Stimulated activated naive CD4-positive, alpha-beta T cell treated with Interleukin-2 at 50 U/mL for 16 hours (primary cell): Measurements from ENCODE around the gene PLXNB1.

Source experiments
- DNase-seq: peaks from one replicate; lab custom pipeline; 2025; lab: John Stamatoyannopoulos, UW

The PLXNB1 gene

DNA sequence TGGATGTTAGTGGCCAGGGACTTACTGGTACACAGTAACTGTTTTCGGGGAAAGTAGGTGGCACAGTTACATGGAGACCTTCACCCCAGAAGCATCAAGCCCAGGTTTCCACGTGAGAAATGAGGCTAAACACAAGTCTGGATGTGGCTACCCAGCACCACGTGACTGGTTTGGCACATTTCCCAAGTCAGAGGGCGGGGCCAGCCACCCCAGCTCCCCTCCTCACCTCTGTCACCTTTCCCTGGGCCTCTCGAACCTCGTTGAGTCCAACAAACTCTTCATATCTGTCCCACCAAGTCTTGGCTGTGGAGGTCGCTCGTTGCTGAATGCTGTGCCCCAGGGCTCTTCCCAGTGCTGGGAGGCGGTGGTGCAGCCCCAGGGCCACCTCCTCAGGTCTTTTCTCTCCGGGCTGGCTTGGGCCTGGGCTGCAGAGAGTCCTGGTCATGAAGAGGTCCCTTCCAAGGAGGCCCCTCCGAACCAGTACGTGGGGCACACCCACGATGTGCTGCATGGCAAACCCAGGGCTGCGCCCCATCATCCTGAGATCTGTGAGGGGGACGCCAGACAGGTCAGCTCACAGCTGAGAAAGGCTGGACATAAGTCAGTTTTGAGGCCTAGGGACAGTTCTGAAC lies 4.8 kb upstream of the PLXNB1 start:
- DNase-seq = no peak

GRCh38 chr3:48433472-48434118 lies 3.7 kb upstream of the PLXNB1 start:
- no peak for DNase-seq

DNA sequence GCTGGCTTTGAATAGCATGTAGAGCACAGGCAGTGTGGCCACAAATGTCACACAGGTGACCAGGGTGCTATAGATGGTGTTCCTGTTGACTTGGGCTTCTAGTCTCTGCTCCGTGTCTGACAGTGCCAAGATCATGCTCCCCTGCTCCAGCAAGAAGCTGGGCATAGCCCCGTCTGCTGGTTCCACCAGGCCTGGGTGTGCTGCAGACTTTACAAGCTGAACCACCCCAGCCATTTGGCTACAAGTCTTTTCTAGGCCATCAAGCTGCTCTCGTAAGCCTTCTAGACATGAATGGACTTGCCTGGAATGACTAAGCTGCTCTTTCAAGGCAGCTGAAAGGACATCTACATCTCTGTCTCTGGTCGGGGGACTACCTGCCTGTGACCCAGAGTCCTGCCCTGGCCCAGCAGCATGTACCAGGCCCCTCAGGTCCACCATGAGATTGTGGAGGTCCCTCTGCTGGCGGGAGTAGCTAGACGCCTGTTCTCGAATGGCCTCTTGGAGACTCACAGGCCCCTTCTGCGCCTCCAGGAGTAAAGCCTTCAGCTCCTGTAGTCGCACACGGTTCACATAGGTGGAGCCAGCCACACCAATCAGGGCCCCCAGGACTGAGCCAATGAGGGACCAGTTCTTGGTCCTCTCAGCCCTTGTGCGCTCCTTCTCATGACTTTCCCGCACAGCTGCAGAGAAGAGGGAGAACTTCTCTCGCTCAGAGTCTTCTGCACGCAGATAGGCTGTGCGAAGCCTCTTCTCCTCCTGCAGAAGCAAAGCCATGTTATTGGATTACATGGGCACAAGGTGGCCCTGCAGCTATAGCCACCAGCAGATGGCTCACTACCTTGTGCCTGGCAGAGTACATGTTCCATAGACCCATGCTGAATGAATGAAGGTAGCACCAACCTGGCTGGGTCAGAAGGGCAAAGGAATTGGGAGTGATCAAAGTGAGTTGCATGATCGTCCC lies 2.8 kb upstream of the PLXNB1 start:
- DNase-seq = no peak

GRCh38 chr3:48431224-48432029 lies 1.5 kb upstream of the PLXNB1 start:
- DNase-seq = no peak

DNA sequence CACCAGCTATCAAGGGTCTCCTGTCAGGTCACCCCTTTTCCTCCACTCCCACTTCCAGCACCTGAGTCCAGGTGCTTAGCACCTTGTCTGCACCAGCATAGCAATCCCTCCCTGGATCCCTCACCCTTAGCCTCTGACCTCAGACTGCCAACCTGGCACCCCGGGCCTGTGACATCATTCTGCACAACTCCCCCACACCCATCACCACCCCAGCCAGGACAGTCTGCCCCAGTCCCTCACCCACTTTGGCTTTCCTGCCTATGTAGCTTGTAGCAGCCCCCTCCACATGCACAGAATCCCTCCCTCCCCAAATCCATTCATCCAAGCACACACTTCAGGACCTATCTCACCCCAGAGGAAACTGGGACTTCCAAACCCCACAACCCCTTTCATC lies 819 bp upstream of the PLXNB1 start:
- no peak for DNase-seq

GRCh38 chr3:48429317-48429959 lies 448 bp downstream of the PLXNB1 start:
- DNase-seq = peak; percentile 50

DNA sequence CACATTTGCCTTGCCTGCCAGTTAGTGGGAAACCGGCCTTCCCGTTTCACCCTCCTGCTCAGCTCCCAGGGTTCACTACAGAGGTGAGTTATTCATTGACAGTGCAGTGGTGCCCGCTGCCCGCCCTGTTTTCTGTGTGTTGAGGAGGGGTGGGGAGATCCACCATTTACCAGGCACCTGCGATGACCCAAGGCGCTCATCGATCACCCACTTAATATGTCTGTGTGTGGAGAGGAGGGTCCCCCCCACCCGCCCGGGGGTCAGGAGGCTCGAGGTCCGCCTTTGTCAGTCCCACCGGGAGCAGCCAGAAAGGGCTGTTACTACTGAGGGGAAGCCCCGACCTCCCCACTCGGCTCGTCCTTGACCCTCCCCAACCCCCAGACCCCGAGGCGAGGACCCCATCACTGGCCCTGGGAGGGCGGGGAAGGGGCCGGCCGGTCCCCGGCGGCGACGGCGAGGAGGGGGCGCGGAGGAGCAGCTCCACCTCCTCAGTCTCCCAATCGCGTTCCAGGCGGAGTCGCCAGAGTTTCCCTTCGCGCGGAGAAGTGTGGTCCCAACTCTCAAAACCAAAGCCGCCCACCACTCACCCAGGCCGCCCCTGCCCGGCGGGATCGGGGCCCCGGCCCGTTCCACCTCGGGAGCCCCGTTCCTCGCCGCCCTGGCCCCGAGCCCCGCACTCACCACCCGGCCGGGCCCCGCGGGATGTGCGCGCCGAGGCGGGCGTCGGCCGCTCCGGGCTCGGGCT lies 1.1 kb downstream of the PLXNB1 start:
- no peak for DNase-seq

DNA sequence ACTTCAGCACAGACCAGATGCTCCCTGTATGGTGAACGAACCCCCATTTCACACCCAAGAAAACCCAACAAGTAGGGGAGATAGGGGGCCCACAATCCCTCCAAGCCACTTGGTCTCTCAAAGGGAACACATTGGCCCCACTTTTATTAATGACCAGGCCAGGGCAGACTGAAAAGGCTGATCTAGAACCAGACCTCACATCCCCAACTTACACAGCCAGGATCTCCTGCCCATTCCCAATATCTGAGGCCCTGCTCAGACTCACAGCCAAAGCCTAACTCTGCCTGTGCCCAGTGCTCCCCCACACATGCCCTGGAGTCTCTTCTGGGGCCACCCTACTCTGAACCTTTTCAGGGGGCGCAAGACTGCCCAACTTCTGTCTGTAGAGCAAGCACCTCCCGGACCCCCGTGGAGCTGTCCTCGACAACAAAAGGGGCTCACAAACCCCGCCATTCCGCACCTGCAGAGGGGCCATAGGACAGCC lies 1.8 kb downstream of the PLXNB1 start:
- no peak for DNase-seq

DNA sequence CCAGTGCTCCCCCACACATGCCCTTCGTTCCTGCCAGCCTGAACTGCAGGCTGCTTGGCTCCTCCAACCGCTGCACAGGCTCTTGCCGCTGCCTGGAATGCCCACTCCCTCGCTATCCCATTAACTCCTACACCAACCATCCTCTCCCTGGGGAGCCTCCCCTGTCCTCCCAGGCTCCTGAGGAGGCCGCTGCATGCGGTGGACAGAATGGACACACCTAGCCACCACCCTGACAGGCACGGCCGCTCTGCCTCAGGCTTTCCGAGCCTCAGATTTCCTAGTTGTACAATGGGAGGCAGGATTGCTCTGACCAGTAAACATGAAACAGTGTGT lies 2.3 kb downstream of the PLXNB1 start:
- DNase-seq = no peak

- DNase-seq = no peak
Measured at GRCh38 chr3:48426944-48427629, 2.8 kb downstream of the PLXNB1 start.

DNA sequence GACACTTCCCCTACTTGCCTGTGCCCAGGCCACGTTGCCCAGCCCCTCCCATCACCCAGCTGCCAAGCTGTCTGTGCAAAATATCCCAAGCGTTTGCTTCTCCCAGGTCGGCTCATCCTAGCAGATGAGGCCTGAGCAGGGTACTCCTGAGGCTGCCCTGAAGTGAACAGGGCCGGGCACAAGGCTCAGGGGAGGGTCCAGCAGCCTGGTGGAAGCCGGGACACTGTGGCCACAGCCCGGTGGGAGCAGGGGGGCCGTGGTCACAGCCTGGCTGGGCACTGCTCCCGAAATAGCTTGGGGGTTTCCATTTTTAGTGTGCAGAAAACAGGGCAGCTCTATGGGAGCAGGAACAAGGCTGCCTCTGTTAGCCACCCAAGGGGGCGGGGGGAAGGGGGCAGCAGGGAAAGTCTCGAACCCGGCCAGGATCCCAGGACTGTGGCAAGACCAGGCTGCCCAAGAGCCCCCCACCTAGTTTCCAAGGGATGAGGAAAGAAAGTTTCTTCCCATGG lies 3.4 kb downstream of the PLXNB1 start:
- DNase-seq = no peak

DNA sequence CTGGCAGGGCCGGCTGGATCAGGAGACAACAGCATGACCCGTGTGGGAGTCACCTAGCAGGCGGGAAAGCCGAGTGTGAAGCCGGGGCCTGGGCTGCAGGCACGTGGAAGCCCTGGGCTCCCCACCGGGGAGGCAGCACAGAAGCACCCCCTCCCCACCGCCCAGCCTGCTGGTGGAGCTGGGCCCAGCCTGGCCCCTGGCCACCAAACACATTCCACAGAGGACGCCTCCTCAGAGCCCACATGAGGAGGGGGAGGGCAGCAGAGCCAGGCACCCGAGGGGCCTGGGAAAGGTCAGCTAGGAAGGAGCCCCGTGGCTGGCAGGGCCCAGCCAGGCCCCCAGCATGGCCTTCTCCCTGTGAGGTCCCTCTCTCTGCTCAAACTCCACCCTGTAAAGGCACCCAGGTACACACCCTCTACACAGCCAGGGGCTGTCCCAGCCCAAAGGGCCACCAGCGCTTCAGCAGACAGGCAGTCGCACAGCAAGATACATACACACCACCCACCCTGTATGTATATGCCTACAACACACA lies 4.5 kb downstream of the PLXNB1 start:
- DNase-seq = no peak

DNA sequence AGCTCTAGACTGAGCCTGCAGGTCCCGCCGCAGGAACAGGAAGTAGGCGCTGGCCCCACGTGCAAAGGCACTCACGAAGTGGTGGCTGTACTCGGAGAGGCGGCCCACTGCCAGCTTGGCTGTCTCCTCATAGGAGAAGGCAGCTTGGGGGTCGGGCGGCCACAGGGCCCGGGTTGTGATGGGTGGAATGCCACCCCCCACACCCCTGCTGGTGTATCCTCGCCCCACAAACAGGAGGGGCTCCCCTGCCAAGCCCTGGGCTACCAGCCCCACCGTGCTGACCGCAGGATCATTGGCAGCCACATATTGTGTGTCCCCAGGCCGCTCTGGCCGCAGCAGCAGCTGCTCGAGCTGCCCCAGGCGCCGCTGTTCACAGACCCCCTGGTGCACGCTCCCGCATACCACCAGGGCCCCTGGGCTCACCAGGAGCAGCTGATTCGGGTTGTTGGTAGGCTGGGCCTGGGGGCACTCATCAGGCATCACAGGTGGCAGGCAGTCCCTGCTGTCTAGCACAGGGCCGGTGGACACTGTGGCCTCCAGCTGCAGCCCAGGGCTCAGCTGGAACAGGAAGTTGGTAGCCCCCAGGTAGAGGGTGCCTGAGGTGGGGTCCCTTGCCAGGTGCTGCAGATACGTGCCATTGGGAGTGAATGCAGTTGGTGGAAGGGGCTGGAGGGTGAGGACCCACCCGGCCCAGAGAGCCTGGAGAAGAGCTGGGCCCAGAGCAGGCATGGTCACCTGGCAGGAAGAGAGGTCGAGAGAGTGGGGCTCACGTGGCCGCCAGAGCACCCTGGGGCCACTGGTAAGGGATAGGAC lies 5.8 kb downstream of the PLXNB1 start:
- no peak for DNase-seq

DNA sequence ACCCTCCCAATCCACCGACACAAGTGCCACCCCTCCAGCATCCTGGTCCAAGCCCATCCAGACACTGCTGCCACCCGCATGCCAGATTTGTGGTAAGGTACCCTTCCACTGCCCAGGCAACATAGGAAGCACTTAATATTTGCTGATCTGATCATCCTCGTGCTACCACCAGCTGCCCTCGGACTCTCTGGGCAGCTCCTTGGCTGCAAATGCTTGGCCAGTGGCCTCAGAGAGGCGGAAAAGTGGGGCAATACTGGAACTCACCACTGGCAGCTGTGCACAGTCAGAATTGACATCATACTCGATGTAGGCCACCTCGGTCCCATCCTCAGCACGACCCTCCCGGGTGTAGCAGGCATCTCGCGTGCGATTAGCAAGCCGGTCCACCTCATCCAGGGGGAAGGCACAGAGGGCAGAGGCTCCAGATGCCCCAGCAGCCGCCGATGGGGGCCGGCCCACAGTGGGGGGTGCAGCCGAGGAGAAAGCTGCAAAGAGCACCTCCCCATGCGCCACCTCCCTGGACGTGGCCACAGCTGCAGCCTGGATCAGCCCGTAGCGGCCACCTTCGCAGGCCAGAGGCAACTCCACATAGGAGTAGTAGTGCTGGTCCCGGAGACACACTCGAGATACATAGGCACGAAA lies 6.5 kb downstream of the PLXNB1 start:
- DNase-seq = no peak

- DNase-seq = no peak
Measured at GRCh38 chr3:48422681-48423080, 7.2 kb downstream of the PLXNB1 start.

- no peak for DNase-seq
Measured at GRCh38 chr3:48422272-48422671, 7.6 kb downstream of the PLXNB1 start.

GRCh38 chr3:48420561-48420960 lies 9.3 kb downstream of the PLXNB1 start:
- no peak for DNase-seq

- no peak for DNase-seq
Measured at GRCh38 chr3:48419597-48419996, 10.3 kb downstream of the PLXNB1 start.
